Measurements from ENCODE around the gene AGBL1.

The AGBL1 gene

GRCh38 chr15:86296769-86297168 is 217.1 kb downstream of the AGBL1 start:
- Histone ChIP-seq H3K27ac (ENCODE audit: low read length) (no peak overlapping the region), H3K27me3 (ENCODE audit: low read depth, low read length) (no peaks in the 10 kb centered on the region), H3K36me3 (ENCODE audit: control insufficient read depth in 1 of 2, insufficient read depth in 2 of 2, low read length in 2 of 2) (no peaks in the 10 kb centered on the region), H3K9me3 (ENCODE audit: control insufficient read depth in 1 of 2, low read length in 2 of 2) (no peaks in the 10 kb centered on the region), H3K4me1 (ENCODE audit: control insufficient read depth in 1 of 2, insufficient read depth in 2 of 2, low read length in 2 of 2) (no peaks in the 10 kb centered on the region), H3K4me3 (ENCODE audit: low read depth in 1 of 2, low read length in 2 of 2) (no peak overlapping the region)

GRCh38 chr15:86300390-86301125 is 220.9 kb downstream of the AGBL1 start:
- no peak overlapping the region for H3K27ac ChIP-seq (ENCODE audit: low read length)
- H3K9me3 ChIP-seq (ENCODE audit: control insufficient read depth in 1 of 2, low read length in 2 of 2): no peaks in the 10 kb centered on the region
- H3K36me3 ChIP-seq (ENCODE audit: control insufficient read depth in 1 of 2, insufficient read depth in 2 of 2, low read length in 2 of 2): no peaks in the 10 kb centered on the region
- H3K4me1 ChIP-seq (ENCODE audit: control insufficient read depth in 1 of 2, insufficient read depth in 2 of 2, low read length in 2 of 2): no peaks in the 10 kb centered on the region
- H3K4me3 ChIP-seq (ENCODE audit: low read depth in 1 of 2, low read length in 2 of 2): no peak overlapping the region
- no peaks in the 10 kb centered on the region for H3K27me3 ChIP-seq (ENCODE audit: low read depth, low read length)

GRCh38 chr15:86311568-86312280 is 232.1 kb downstream of the AGBL1 start:
- no peaks in the 10 kb centered on the region for H3K4me1 ChIP-seq (ENCODE audit: control insufficient read depth in 1 of 2, insufficient read depth in 2 of 2, low read length in 2 of 2)
- H3K4me3 ChIP-seq (ENCODE audit: low read depth in 1 of 2, low read length in 2 of 2): no peak overlapping the region
- H3K36me3 ChIP-seq (ENCODE audit: control insufficient read depth in 1 of 2, insufficient read depth in 2 of 2, low read length in 2 of 2): no peaks in the 10 kb centered on the region
- no peaks in the 10 kb centered on the region for H3K27me3 ChIP-seq (ENCODE audit: low read depth, low read length)
- H3K27ac ChIP-seq (ENCODE audit: low read length): no peak overlapping the region
- H3K9me3 ChIP-seq (ENCODE audit: control insufficient read depth in 1 of 2, low read length in 2 of 2): no peaks in the 10 kb centered on the region

- Histone ChIP-seq H3K9me3 (ENCODE audit: control insufficient read depth in 1 of 2, low read length in 2 of 2) (no peaks in the 10 kb centered on the region), H3K4me3 (ENCODE audit: low read depth in 1 of 2, low read length in 2 of 2) (no peak overlapping the region), H3K27me3 (ENCODE audit: low read depth, low read length) (no peaks in the 10 kb centered on the region), H3K4me1 (ENCODE audit: control insufficient read depth in 1 of 2, insufficient read depth in 2 of 2, low read length in 2 of 2) (no peaks in the 10 kb centered on the region), H3K36me3 (ENCODE audit: control insufficient read depth in 1 of 2, insufficient read depth in 2 of 2, low read length in 2 of 2) (no peaks in the 10 kb centered on the region), H3K27ac (ENCODE audit: low read length) (no peak overlapping the region)
These were observed 232.8 kb downstream of the AGBL1 start for GRCh38 chr15:86312486-86312885.

- Histone ChIP-seq H3K27me3 (ENCODE audit: low read depth, low read length) (no peaks in the 10 kb centered on the region), H3K36me3 (ENCODE audit: control insufficient read depth in 1 of 2, insufficient read depth in 2 of 2, low read length in 2 of 2) (no peaks in the 10 kb centered on the region), H3K4me1 (ENCODE audit: control insufficient read depth in 1 of 2, insufficient read depth in 2 of 2, low read length in 2 of 2) (no peaks in the 10 kb centered on the region), H3K9me3 (ENCODE audit: control insufficient read depth in 1 of 2, low read length in 2 of 2) (no peaks in the 10 kb centered on the region), H3K27ac (ENCODE audit: low read length) (no peak overlapping the region), H3K4me3 (ENCODE audit: low read depth in 1 of 2, low read length in 2 of 2) (no peak overlapping the region)
These were observed 236.5 kb downstream of the AGBL1 start for GRCh38 chr15:86316216-86316615.

- Histone ChIP-seq H3K4me1 (ENCODE audit: control insufficient read depth in 1 of 2, insufficient read depth in 2 of 2, low read length in 2 of 2) (no peaks in the 10 kb centered on the region), H3K27ac (ENCODE audit: low read length) (no peak overlapping the region), H3K4me3 (ENCODE audit: low read depth in 1 of 2, low read length in 2 of 2) (no peak overlapping the region), H3K36me3 (ENCODE audit: control insufficient read depth in 1 of 2, insufficient read depth in 2 of 2, low read length in 2 of 2) (no peaks in the 10 kb centered on the region), H3K9me3 (ENCODE audit: control insufficient read depth in 1 of 2, low read length in 2 of 2) (no peaks in the 10 kb centered on the region), H3K27me3 (ENCODE audit: low read depth, low read length) (no peaks in the 10 kb centered on the region)
These were observed 237.2 kb downstream of the AGBL1 start for GRCh38 chr15:86316726-86317383.

GRCh38 chr15:86317384-86317740 is 237.7 kb downstream of the AGBL1 start:
- Histone ChIP-seq H3K36me3 (ENCODE audit: control insufficient read depth in 1 of 2, insufficient read depth in 2 of 2, low read length in 2 of 2) (no peaks in the 10 kb centered on the region), H3K27me3 (ENCODE audit: low read depth, low read length) (no peaks in the 10 kb centered on the region)

GRCh38 chr15:86322629-86323028 is 243.0 kb downstream of the AGBL1 start:
- H3K9me3 ChIP-seq (ENCODE audit: control insufficient read depth in 1 of 2, low read length in 2 of 2): no peaks in the 10 kb centered on the region

More at GRCh38 chr15:86317384-86317740, 237.7 kb downstream of the AGBL1 start:
- Histone ChIP-seq H3K4me1 (ENCODE audit: control insufficient read depth in 1 of 2, insufficient read depth in 2 of 2, low read length in 2 of 2) (no peaks in the 10 kb centered on the region), H3K9me3 (ENCODE audit: control insufficient read depth in 1 of 2, low read length in 2 of 2) (no peaks in the 10 kb centered on the region), H3K27ac (ENCODE audit: low read length) (no peak overlapping the region), H3K4me3 (ENCODE audit: low read depth in 1 of 2, low read length in 2 of 2) (no peak overlapping the region)

GRCh38 chr15:86327230-86327865 is 247.7 kb downstream of the AGBL1 start:
- Histone ChIP-seq H3K9me3 (ENCODE audit: control insufficient read depth in 1 of 2, low read length in 2 of 2) (peaks cover 9 to 26% of the 10 kb centered on the region in 2 donors), H3K27ac (ENCODE audit: low read length) (no peak overlapping the region), H3K27me3 (ENCODE audit: low read depth, low read length) (no peaks in the 10 kb centered on the region), H3K4me1 (ENCODE audit: control insufficient read depth in 1 of 2, insufficient read depth in 2 of 2, low read length in 2 of 2) (no peaks in the 10 kb centered on the region), H3K36me3 (ENCODE audit: control insufficient read depth in 1 of 2, insufficient read depth in 2 of 2, low read length in 2 of 2) (no peaks in the 10 kb centered on the region), H3K4me3 (ENCODE audit: low read depth in 1 of 2, low read length in 2 of 2) (no peak overlapping the region)

More at GRCh38 chr15:86322629-86323028, 243.0 kb downstream of the AGBL1 start:
- no peaks in the 10 kb centered on the region for H3K4me1 ChIP-seq (ENCODE audit: control insufficient read depth in 1 of 2, insufficient read depth in 2 of 2, low read length in 2 of 2)
- no peaks in the 10 kb centered on the region for H3K27me3 ChIP-seq (ENCODE audit: low read depth, low read length)
- H3K27ac ChIP-seq (ENCODE audit: low read length): no peak overlapping the region
- no peaks in the 10 kb centered on the region for H3K36me3 ChIP-seq (ENCODE audit: control insufficient read depth in 1 of 2, insufficient read depth in 2 of 2, low read length in 2 of 2)
- no peak overlapping the region for H3K4me3 ChIP-seq (ENCODE audit: low read depth in 1 of 2, low read length in 2 of 2)

GRCh38 chr15:86328658-86329057 is 249.0 kb downstream of the AGBL1 start:
- Histone ChIP-seq H3K27me3 (ENCODE audit: low read depth, low read length) (no peaks in the 10 kb centered on the region), H3K9me3 (ENCODE audit: control insufficient read depth in 1 of 2, low read length in 2 of 2) (peaks cover 9 to 26% of the 10 kb centered on the region in 2 donors), H3K27ac (ENCODE audit: low read length) (no peak overlapping the region), H3K4me1 (ENCODE audit: control insufficient read depth in 1 of 2, insufficient read depth in 2 of 2, low read length in 2 of 2) (no peaks in the 10 kb centered on the region), H3K4me3 (ENCODE audit: low read depth in 1 of 2, low read length in 2 of 2) (no peak overlapping the region), H3K36me3 (ENCODE audit: control insufficient read depth in 1 of 2, insufficient read depth in 2 of 2, low read length in 2 of 2) (no peaks in the 10 kb centered on the region)

Data from muscle layer of duodenum (tissue), 2 donors.